ENCODE data around the gene DACH2. TPM values are rescaled to one million over a fixed set of nuclear protein-coding genes. Genes with fewer than 3 reads are reported as not detected.

Gene DACH2
- total RNA-seq, 1 donor from 2014 or later = 0.72 TPM

- DNase-seq = no peak
Measured at GRCh38 chrX:86322913-86323312, 174.7 kb downstream of the DACH2 start.

GRCh38 chrX:86329174-86329573 lies 180.9 kb downstream of the DACH2 start:
- no peak for DNase-seq

DNA sequence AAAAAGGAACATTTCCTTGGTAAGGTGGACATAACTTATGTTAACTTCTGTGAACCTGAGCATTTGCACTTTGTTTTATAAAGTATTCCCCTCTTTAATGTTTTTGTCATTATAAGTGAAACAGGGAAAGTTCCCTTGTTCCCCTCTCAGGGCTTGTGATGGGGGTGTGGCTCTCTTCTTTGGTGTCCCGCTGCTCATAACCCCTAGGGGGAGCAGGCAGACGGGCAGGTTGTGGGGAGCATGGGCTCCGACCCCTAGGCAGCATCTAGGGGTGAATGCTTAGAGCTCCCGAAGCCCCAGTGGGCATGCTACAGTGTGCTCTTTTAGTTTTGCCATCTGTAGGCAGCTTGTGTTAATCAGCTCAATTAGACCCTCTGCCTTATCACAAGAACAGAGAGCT lies 200.4 kb downstream of the DACH2 start:
- no peak for DNase-seq

DNA sequence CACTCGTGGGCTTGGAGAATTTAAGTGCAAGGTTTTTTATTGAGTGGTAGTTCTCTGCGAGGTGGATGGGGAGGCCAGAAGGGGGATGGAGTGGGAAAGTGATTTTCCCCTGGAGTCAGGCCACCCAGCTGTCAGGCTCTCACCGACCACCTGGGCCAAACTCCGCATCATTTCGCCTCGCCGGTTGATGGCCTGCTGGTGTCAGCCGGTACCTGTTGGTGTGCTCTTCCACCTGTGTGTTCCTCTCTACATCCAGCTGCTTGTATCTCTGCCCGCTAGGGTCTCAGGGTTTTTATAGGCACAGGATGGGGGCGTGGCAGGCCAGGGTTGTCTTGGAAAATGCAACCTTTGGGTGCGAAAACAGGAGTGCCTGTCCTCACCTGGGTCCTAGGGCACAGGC lies 200.9 kb downstream of the DACH2 start:
- no peak for DNase-seq

- no peak for DNase-seq
Measured at GRCh38 chrX:86369847-86370630, 221.8 kb downstream of the DACH2 start.

GRCh38 chrX:86370927-86371326 lies 222.7 kb downstream of the DACH2 start:
- no peak for DNase-seq

DNA sequence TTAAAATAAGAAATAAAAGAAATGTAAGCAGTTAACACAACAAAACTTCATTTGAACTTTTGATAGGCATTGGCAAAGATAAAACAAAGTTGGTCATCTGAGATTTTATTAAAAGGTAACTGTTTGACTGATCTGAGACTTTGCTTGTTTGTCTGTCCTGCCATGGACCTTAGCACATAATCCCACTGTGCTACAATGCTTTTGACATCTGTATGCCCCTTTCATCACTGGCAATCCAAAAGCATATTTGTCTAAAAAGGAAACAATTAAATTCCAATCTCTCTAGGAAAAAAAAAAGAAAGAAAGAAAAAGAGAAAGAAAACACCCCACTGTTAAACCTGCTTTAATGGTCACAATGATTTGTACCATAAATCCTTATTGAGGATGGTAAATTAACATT lies 231.0 kb downstream of the DACH2 start:
- no peak for DNase-seq

- no peak for DNase-seq
Measured at GRCh38 chrX:86383681-86384540, 235.7 kb downstream of the DACH2 start.

GRCh38 chrX:86407371-86407770 lies 259.1 kb downstream of the DACH2 start:
- no peak for DNase-seq

DNA sequence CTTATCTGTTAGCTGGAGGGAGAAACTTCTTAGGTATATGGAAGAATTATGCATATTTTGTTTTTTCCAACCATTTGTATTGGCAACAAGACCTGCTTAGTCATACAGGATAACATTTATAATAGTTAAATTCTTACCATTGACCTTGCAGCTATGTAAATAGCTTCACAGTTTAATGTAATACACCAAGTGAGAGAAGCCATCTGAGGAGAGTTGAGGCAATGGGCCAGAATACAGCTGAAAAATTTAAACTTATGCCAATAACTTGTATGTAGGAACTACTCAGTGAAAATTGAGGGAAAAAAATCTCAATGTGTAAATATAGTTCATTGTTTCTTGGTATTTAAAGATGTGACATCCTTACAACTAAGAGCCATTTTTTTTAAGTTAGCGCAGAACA lies 273.5 kb downstream of the DACH2 start:
- DNase-seq = no peak

- DNase-seq = no peak
Measured at GRCh38 chrX:86436116-86436515, 287.9 kb downstream of the DACH2 start.

- DNase-seq = no peak
Measured at GRCh38 chrX:86455495-86455894, 307.2 kb downstream of the DACH2 start.

DNA sequence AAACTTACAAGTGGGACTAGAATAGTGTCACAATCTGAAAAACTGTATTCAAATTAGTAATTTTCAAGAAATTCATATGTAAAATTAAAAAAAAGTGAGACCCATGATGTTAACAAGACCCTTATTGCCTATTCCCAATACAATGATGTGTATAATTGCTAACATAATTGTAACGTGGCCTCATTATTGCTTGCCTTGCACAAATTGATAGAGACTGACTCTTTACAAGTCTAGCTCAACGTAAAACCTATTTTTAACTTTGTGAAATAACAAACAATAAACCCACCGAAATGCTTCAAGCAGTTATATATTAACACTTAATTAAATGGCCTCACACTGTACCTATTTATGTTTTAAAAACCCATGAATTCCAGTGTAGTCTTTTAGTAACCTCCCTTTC lies 312.5 kb downstream of the DACH2 start:
- no peak for DNase-seq

DNA sequence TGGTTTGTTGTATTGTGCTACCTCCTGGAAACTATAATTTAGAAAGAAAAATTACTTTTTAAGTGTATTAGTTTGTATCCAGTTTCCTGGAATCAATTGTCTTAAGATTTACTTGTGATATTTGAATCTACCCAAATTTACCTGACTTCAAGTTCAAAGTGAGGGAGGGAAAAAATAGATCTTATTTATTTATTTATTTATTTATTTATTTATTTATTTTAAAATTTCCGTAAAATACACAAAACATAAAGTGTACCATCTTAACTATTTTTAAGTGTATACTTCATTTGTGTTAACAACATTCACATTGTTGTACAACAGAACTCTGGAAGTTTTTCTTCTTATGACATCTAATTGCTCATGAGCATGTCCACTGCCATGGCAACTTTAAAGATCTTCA lies 356.0 kb downstream of the DACH2 start:
- DNase-seq = no peak

DNA sequence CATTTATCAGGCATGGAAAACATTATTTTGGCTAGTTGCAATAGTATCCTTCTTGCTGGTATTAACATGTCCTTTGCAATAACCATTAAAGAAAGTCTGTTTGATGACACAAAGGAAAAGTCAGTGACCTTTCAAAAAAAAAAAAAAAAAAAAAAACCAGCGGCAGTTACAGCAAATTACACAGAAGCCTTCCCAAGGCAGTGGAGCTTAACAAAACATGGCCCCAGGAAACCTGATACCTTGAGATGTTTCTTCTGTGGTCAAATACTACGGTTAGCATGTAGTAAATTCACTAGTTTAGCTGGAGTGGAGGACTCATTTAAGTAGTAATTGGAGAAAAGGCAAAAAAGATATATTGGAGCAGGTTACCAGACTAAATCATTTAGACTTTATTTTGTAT lies 359.1 kb downstream of the DACH2 start:
- no peak for DNase-seq

DNA sequence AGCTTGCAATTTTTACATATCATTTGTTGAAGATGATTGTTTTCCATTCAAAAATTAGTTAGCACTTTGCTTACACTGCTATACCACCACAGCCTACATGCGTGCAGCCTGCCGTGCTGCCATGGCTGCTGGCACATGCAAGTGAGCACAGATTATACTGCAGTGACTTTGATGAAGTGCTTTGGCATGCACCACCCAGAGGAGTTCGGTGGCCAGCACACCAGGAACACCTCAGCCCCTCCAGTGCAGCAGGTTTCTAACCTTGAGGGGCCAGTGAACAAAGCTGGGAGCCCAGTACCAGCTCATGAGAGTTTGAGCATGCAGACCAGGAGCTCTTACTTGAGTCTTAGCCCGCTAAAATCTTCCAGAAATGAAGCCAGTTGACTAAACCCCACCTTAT lies 431.5 kb downstream of the DACH2 start:
- no peak for DNase-seq

- DNase-seq = no peak
Measured at GRCh38 chrX:86604607-86605006, 456.4 kb downstream of the DACH2 start.

GRCh38 chrX:86696951-86697350 lies 548.7 kb downstream of the DACH2 start:
- DNase-seq = no peak

DNA sequence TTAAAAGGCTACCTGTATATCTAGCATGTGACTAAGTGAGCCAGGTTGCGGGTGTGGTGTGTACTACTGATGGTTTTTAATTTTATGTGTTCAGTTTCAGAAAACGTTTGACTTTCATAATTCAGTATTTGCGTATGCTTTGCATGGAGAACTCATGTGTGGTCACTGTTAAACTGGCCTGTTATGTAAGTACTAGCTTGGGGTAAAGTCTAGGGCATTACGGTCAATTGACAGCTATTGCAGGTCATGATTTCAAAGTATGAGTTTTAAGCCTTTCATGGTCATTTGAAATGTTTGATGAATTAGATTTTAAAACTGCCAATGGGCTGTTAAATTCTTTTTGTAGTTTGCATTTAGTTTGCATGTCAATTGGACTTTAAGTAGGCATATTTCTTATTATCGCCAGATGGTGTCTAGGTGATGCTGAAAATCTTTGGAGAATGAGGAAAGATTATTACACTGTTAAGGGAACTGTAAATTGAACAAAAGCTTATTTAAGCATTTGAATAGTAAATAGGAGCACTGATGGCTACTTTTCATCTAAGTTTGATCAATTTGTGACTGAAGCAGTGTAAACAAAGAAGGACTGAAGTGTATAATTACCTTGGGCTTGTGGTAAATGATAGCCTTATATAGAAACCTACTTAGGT lies 563.4 kb downstream of the DACH2 start:
- no peak for DNase-seq

- DNase-seq = no peak
Measured at GRCh38 chrX:86714441-86714840, 566.2 kb downstream of the DACH2 start.

GRCh38 chrX:86724277-86724676 lies 576.0 kb downstream of the DACH2 start:
- no peak for DNase-seq

DNA sequence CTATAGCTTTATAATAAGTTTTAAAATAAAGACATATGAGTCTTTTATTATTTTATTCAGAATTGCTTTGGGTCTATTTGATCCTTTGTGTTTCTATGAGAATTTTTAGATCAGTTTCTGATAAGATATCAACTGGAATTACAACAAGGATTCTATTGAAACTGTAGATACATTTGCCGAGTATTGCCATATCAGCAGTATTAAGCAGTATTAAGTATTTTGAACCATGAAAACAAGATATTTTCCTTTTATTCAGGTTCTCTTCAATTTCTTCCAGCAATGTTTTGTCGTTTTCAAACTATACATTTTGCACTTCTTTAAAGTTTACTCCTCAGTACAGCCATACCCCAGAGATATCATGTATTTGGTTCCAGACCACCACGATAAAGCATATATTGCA lies 598.8 kb downstream of the DACH2 start:
- DNase-seq = no peak

DNA sequence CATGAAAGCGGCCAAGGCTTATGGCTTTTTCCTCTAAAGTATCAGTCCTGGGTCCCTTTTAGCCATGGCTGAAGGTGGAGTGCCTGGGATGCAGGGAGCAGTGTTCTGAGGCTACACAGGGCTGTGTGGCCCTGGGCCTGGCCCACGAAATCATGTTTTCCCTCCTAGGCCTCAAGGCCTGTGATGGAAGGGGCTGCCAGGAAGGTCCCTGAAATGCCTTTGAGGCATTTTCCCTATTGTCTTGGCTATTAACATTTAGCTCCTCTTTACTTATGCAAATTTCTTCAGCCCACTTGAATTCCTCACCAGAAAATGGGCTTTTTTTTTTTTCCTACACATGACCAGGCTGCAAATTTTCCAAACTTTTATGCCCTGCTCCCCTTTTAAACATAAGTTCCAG lies 657.0 kb downstream of the DACH2 start:
- DNase-seq = no peak
